LNCAP (cell line): ENCODE results near the gene PTPRN2.

Experiments used
- TF ChIP-seq, protein P1 (sequence below): fragments of 450-650 bp; IDR thresholded peaks from 2 replicates; pipeline ENCODE4 v1.5.1; 2017; ENCODE audit warnings: mild to moderate bottlenecking

Gene PTPRN2

DNA sequence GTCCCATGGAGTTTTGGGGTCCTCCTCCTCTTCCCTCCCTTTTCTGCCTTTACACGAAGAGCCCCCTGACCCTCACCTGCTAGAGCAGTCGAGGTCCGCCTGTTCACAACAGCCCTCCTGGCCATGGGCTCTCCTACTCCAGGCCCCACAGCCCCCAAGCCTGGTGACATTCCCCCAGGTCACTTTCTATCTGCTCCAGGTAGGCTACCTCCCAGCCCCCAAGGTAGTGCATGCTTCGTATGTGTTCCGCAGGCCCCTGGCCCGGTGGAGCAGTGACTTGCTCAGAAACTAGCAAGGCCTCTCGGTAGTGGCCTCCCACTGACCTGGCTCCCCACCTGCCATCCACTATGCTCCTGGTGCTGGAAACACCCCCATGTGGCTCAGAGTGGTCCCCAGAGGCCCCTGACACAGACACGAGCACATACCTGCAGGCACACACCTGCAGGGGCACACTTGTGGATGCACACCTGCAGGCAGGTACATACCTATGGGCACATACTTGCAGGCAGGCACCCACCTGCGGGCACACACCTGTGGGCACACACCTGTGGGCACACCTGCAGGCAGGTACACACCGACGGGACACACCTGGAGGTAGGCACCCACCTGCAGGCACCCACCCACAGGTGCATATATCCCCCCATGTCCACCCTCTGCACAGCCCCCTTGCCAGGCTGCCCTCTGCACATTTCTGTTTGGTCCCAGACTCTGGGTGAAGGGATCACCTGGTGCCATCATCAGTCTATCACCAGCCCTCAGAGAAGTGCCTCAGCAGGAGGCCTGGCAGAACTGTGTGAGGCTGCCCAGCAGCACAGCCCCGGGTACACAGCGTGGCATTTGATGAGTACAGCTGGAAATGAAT, 322.5 kb downstream of the PTPRN2 start:
- TF ChIP-seq, protein P1, sequence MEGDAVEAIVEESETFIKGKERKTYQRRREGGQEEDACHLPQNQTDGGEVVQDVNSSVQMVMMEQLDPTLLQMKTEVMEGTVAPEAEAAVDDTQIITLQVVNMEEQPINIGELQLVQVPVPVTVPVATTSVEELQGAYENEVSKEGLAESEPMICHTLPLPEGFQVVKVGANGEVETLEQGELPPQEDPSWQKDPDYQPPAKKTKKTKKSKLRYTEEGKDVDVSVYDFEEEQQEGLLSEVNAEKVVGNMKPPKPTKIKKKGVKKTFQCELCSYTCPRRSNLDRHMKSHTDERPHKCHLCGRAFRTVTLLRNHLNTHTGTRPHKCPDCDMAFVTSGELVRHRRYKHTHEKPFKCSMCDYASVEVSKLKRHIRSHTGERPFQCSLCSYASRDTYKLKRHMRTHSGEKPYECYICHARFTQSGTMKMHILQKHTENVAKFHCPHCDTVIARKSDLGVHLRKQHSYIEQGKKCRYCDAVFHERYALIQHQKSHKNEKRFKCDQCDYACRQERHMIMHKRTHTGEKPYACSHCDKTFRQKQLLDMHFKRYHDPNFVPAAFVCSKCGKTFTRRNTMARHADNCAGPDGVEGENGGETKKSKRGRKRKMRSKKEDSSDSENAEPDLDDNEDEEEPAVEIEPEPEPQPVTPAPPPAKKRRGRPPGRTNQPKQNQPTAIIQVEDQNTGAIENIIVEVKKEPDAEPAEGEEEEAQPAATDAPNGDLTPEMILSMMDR: no peak

- TF ChIP-seq, protein P1: no peak
Measured at GRCh38 chr7:158263964-158264748, 323.5 kb downstream of the PTPRN2 start.

- TF ChIP-seq, protein P1: no peak
Measured at GRCh38 chr7:158263110-158263963, 324.3 kb downstream of the PTPRN2 start.

- TF ChIP-seq, protein P1: no peak
Measured at GRCh38 chr7:158262284-158263109, 325.1 kb downstream of the PTPRN2 start.

DNA sequence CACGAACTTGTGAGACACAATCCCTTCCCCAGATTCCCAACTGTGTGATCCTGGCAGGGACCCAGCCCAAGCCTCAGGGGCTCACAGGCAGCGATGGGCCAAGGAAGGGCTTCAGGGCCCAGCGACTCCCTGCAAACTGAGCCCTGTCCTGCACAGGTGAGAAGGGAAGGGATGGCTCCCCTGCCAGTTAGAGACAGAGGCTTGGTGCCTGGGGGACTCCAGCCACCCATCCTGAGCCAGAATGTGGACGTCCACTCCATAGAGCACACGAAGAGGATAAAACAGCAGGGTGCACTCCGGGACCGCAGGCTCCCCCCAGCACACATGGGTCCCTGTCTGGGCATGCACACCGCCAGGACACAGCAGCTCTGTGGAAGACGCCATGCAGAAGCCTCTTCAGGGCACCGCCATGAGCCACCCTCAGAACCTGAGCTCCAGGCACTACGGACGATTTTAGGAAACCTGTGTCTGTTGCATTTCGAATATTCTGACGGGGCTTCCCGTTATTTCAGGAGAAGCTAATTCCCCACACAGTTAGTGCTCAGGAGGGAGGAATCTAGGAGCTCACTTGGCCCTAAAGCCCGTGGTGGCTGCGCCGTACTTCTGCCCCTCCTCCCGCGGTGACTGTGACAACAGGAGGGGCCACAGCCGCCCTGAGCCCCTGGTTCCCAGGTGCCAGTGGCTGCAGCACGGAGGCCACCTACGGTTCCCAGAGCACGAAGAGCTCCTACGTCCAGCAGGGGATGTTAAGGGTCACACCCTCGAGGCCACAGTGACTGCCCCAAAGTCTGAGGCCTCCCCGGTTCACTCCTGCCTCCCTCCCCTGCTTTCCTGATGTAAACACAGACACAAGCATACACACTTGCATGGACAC, 326.0 kb downstream of the PTPRN2 start:
- TF ChIP-seq, protein P1: no peak

DNA sequence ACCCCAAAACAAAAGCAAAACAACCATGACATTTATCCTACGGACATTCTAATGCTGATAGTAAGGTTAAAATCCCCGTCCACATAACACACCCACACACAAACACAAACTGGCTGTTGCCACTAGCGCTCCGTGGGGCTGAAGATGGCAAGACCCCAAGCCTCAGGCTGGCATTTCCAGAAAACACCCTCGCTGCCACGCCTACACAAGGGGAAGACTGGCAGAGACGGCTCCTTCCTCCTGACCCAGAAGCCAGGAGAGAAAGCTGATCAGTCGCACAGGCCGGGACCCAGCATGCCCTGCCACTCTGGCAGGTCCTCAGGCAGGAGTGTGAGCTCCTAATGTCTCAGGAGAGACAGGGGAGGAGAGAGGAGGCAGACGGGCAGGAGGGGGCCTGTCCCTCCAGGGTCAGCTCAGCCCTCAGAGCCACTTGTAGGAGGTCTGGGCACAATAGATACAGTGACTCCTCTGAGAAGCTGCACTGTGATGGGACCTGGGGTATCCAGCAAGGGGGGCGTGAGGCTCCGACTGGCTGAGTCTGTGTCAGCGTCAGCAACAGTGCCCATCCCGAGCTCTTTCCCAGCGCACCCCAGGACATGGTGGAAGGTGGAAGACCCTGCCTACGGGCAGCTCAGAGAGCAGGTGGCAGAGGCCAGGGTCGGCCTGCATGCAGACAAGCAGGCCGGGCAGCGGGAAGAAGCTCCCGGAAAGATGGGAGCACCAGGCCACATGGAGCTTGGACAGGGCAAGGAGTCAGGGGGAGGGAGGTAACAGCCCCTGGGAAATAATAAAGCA, 326.9 kb downstream of the PTPRN2 start:
- TF ChIP-seq, protein P1: no peak
